Astrocyte (in vitro differentiated cells and primary cell): ENCODE results near the gene FGF12. TPM values are rescaled to one million over a fixed set of nuclear protein-coding genes. Genes with fewer than 3 reads are reported as not detected.

ENCODE experiments used
- DNase-seq: peaks from one replicate; pipeline ENCODE4 v3.0.0-alpha.2; 2010; ENCODE audit warnings: low read depth
- FAIRE-seq: peaks from 2 replicates; lab custom pipeline; 2011; peaks lifted over from hg19 to GRCh38; lab: Jason Lieb, UNC
- H2AFZ ChIP-seq: 2 replicates; pipeline ENCODE4 v1.6.0; 2012; ENCODE audit warnings: low read depth, low read length, inconsistent platforms
- H3K27ac ChIP-seq: 2 replicates; pipeline ENCODE4 v1.5.1; 2011; ENCODE audit warnings: low read depth, low read length, inconsistent platforms
- H3K27me3 ChIP-seq: 2 replicates; pipeline ENCODE4 v1.6.0; 2011; ENCODE audit warnings: low read length, inconsistent platforms; ENCODE audit not compliant: insufficient read depth
- H3K36me3 ChIP-seq: 2 replicates; pipeline ENCODE4 v1.5.1; 2011; ENCODE audit warnings: low read length, inconsistent platforms; ENCODE audit not compliant: insufficient read depth
- H3K4me1 ChIP-seq: 2 replicates; pipeline ENCODE4 v1.5.1; 2011; ENCODE audit warnings: low read length, inconsistent platforms; ENCODE audit not compliant: insufficient read depth
- H3K4me2 ChIP-seq: 2 replicates; pipeline ENCODE4 v1.6.0; 2012; ENCODE audit warnings: low read length, inconsistent platforms
- H3K4me3 ChIP-seq: 2 replicates; pipeline ENCODE4 v1.5.1; 2011; ENCODE audit warnings: low read depth, mild to moderate bottlenecking, low read length, inconsistent platforms; ENCODE audit not compliant: insufficient read depth
- H3K79me2 ChIP-seq: 2 replicates; pipeline ENCODE4 v1.6.0; 2012; ENCODE audit warnings: mild to moderate bottlenecking, low read length, inconsistent platforms; ENCODE audit not compliant: insufficient read depth
- H3K9ac ChIP-seq: 2 replicates; pipeline ENCODE4 v1.6.0; 2012; ENCODE audit warnings: mild to moderate bottlenecking, low read length, inconsistent platforms
- H3K9me3 ChIP-seq: 2 replicates; pipeline ENCODE4 v1.5.1; 2012; ENCODE audit warnings: low read depth, mild to moderate bottlenecking, low read length, inconsistent platforms; ENCODE audit not compliant: insufficient read depth
- H4K20me1 ChIP-seq: 2 replicates; pipeline ENCODE4 v1.6.0; 2012; ENCODE audit warnings: low read length, inconsistent platforms; ENCODE audit not compliant: insufficient read depth
- H3K27ac Mint-ChIP-seq: one replicate; pipeline ENCODE4 v1.8.0; 2021; ENCODE audit warnings: mild to moderate bottlenecking, mixed read lengths; ENCODE audit not compliant: unreplicated experiment
- H3K27me3 Mint-ChIP-seq: one replicate; pipeline ENCODE4 v1.8.0; 2021; ENCODE audit warnings: low read depth, mixed read lengths; ENCODE audit not compliant: unreplicated experiment
- H3K36me3 Mint-ChIP-seq: one replicate; pipeline ENCODE4 v1.8.0; 2021; ENCODE audit warnings: low read depth, mixed read lengths; ENCODE audit not compliant: unreplicated experiment
- H3K4me1 Mint-ChIP-seq: one replicate; pipeline ENCODE4 v1.8.0; 2021; ENCODE audit warnings: low read depth, mixed read lengths; ENCODE audit not compliant: unreplicated experiment
- H3K4me3 Mint-ChIP-seq: one replicate; pipeline ENCODE4 v1.8.0; 2021; ENCODE audit warnings: mild to moderate bottlenecking, moderate library complexity, mixed read lengths; ENCODE audit not compliant: unreplicated experiment
- H3K9me3 Mint-ChIP-seq: one replicate; pipeline ENCODE4 v1.8.0; 2021; ENCODE audit warnings: mild to moderate bottlenecking, mixed read lengths; ENCODE audit not compliant: unreplicated experiment
- EZH2 ChIP-seq: IDR thresholded peaks from 2 replicates; pipeline ENCODE4 v1.6.1; 2012; ENCODE audit warnings: mild to moderate bottlenecking, low read length, inconsistent platforms; ENCODE audit not compliant: insufficient read depth
- total RNA-seq: library from RNA; stranded (reverse); gene quantifications from 2 replicates; pipeline ENCODE4 v1.2.1, GENCODE V29; 2021
- TF ChIP-seq, protein P1 (sequence below): IDR thresholded peaks from 2 replicates; pipeline ENCODE4 v1.5.1; 2011; ENCODE audit warnings: low read depth, mild to moderate bottlenecking, inconsistent platforms, low read length, moderate library complexity; ENCODE audit not compliant: insufficient read depth

Gene FGF12
- total RNA-seq, 1 donor from 2014 or later: 1.4 TPM

DNA sequence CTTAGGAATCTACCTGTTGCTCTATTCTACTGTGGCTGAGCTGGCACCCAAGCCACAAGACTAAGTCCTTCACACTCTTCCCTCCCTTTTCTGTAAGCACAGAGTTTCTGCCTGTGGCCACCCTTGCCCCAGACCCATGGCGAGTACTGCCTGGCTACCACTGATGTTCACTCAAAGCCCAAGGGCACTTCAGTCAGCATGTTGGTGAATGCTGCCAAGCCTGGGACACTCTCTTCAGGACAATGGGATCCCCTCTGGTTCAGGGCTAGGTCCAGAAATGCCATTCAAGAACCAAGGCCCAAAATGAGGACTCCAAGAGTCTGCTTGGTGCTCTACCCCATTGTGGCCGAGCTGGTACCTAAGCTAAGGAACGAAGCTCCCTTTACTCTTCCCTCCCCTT is 184.2 kb downstream of the FGF12 start:
- Mint-ChIP-seq H3K4me3 (no peak overlapping the region), H3K4me1 (no peaks in the 10 kb centered on the region), H3K9me3 (no peaks in the 10 kb centered on the region), H3K27me3 (no peaks in the 10 kb centered on the region), H3K36me3 (no peaks in the 10 kb centered on the region), H3K27ac (no peak overlapping the region)
- no peaks in the 10 kb centered on the region for H3K4me1 ChIP-seq
- no peaks in the 10 kb centered on the region for H4K20me1 ChIP-seq
- no peak for FAIRE-seq
- DNase-seq: no peak
- H3K4me2 ChIP-seq: no peak overlapping the region
- H3K4me3 ChIP-seq: no peak overlapping the region
- no peaks in the 10 kb centered on the region for H3K79me2 ChIP-seq
- H3K9me3 ChIP-seq: no peaks in the 10 kb centered on the region
- no peak overlapping the region for H2AFZ ChIP-seq
- TF ChIP-seq, protein P1, sequence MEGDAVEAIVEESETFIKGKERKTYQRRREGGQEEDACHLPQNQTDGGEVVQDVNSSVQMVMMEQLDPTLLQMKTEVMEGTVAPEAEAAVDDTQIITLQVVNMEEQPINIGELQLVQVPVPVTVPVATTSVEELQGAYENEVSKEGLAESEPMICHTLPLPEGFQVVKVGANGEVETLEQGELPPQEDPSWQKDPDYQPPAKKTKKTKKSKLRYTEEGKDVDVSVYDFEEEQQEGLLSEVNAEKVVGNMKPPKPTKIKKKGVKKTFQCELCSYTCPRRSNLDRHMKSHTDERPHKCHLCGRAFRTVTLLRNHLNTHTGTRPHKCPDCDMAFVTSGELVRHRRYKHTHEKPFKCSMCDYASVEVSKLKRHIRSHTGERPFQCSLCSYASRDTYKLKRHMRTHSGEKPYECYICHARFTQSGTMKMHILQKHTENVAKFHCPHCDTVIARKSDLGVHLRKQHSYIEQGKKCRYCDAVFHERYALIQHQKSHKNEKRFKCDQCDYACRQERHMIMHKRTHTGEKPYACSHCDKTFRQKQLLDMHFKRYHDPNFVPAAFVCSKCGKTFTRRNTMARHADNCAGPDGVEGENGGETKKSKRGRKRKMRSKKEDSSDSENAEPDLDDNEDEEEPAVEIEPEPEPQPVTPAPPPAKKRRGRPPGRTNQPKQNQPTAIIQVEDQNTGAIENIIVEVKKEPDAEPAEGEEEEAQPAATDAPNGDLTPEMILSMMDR: no peak
- no peak for TF ChIP-seq EZH2
- H3K36me3 ChIP-seq: no peaks in the 10 kb centered on the region
- no peak overlapping the region for H3K27ac ChIP-seq
- H3K9ac ChIP-seq: no peak overlapping the region
- no peaks in the 10 kb centered on the region for H3K27me3 ChIP-seq

DNA sequence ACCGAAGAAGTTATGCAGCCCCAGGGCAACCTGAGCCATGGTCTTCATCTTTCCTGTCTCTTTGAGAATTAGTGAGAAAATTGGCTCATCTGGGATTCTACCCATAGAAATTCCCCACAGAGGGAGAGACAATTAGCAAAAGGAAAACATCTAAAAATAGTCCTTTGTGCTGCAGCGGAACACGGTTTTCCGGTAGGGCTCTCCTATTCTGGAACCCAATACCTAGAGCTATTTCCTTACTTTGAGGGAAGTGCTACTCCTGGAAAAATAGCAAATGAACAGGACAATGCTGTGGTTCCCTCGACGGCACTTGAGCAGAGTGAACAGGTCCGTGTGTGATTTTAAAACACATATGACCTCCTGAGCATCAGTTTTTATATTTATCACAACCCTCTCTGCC is 210.5 kb downstream of the FGF12 start:
- H3K79me2 ChIP-seq: no peaks in the 10 kb centered on the region
- peaks cover 3% of the 10 kb centered on the region for H3K4me1 ChIP-seq
- H3K36me3 ChIP-seq: no peaks in the 10 kb centered on the region
- no peak overlapping the region for H3K9ac ChIP-seq
- H2AFZ ChIP-seq: no peak overlapping the region
- Mint-ChIP-seq H3K9me3 (no peaks in the 10 kb centered on the region), H3K27me3 (peaks cover 10% of the 10 kb centered on the region), H3K36me3 (no peaks in the 10 kb centered on the region), H3K27ac (no peak overlapping the region), H3K4me3 (no peak overlapping the region), H3K4me1 (peaks cover 4% of the 10 kb centered on the region)
- H3K4me3 ChIP-seq: no peak overlapping the region
- peaks cover 11% of the 10 kb centered on the region for H3K27me3 ChIP-seq
- FAIRE-seq (no peak), DNase-seq (no peak)
- TF ChIP-seq, protein P1: no peak
- TF ChIP-seq EZH2: no peak
- H3K27ac ChIP-seq: no peak overlapping the region
- no peak overlapping the region for H3K4me2 ChIP-seq
- no peaks in the 10 kb centered on the region for H4K20me1 ChIP-seq
- H3K9me3 ChIP-seq: no peaks in the 10 kb centered on the region

DNA sequence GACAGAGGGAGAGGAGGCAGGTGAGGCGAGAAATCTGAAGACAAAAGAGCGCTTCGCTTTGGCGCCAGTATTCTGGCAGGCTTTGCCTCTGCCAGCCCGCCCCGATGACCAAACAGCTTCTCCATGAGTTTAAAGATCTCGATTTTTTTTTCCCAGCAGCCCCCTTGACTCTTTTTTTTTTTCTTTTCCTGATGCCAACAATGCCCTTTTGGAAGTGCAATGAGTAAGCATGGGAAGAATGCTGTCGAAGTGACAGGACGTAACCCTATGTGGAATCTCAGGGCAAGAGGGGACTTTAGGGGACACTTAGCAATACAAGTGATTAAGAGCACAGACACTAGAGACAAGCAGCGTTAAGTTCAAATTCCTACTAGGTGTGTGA is 211.7 kb downstream of the FGF12 start:
- Histone ChIP-seq H3K4me1 (peaks cover 3% of the 10 kb centered on the region), H3K36me3 (no peaks in the 10 kb centered on the region), H3K4me2 (peak overlapping the region; percentile 93), H3K9ac (no peak overlapping the region), H3K27me3 (peaks cover 11% of the 10 kb centered on the region), H3K27ac (no peak overlapping the region), H3K79me2 (no peaks in the 10 kb centered on the region), H3K9me3 (no peaks in the 10 kb centered on the region), H3K4me3 (no peak overlapping the region), H2AFZ (no peak overlapping the region), H4K20me1 (no peaks in the 10 kb centered on the region)
- Mint-ChIP-seq H3K9me3 (no peaks in the 10 kb centered on the region), H3K4me3 (peak overlapping the region; percentile 89), H3K27me3 (peaks cover 10% of the 10 kb centered on the region), H3K36me3 (no peaks in the 10 kb centered on the region), H3K27ac (no peak overlapping the region), H3K4me1 (peaks cover 4% of the 10 kb centered on the region)
- DNase-seq: no peak
- TF ChIP-seq, protein P1: no peak
- no peak for TF ChIP-seq EZH2
- no peak for FAIRE-seq
